Cardiac fibroblast (primary cell): ENCODE data around the gene SH3RF1.

Experiments used
- DNase-seq, 2 donors: peaks; one replicate each; pipeline versions ENCODE4 v3.0.0 to v3.0.0-alpha.2; 2010; ENCODE audit warnings: low read depth in 2 of 2
- H3K4me3 ChIP-seq, 2 donors: replicated peaks in 1 of 2; 1 replicate in 1 of 2; 2 replicates in 1 of 2; pipeline ENCODE4 v1.5.1; 2011; ENCODE audit warnings: low read depth in 2 of 2, low read length in 2 of 2, mild to moderate bottlenecking in 2 of 2, moderate library complexity in 1 of 2
- CTCF ChIP-seq: IDR thresholded peaks from one replicate; pipeline ENCODE4 v1.5.1; 2011; ENCODE audit warnings: low read depth, mild to moderate bottlenecking, low read length, inconsistent platforms

The SH3RF1 gene

GRCh38 chr4:169045862-169046584 lies 224.7 kb downstream of the SH3RF1 start:
- DNase-seq, result peak in 1 of 2 donors; percentile 24
- H3K4me3 ChIP-seq, result no peak overlapping the region
- TF ChIP-seq CTCF, result no peak

- no peak overlapping the region for H3K4me3 ChIP-seq
- TF ChIP-seq CTCF, result no peak
- no peak for DNase-seq
Observed at GRCh38 chr4:169044714-169045447, 225.9 kb downstream of the SH3RF1 start.
